Measurements from ENCODE around the gene CEP19. TPM values are rescaled to one million over a fixed set of nuclear protein-coding genes. Genes with fewer than 3 reads are reported as not detected.

Gene CEP19
- total and polyA plus RNA-seq, 4 donors, result 0.44 to 0.79 (median 0.67) TPM

- no peak for DNase-seq (ENCODE audit: low spot score)
- no peak overlapping the region for H3K27ac ChIP-seq (ENCODE audit: low read depth in 1 of 2, low read length in 2 of 2)
- TF ChIP-seq TAF1 (conservative IDR thresholded peaks at IDR 0.05) (no peak), ZBTB33 (IDR thresholded peaks at IDR 0.05) (no peak), HNF4A (conservative IDR thresholded peaks at IDR 0.05) (no peak), CTCF (IDR thresholded peaks at IDR 0.05; ENCODE audit: low read depth, low read length, missing input control) (no peak), FOXA2 (IDR thresholded peaks at IDR 0.05) (no peak), HNF4G (IDR thresholded peaks at IDR 0.05) (no peak), YY1 (IDR thresholded peaks at IDR 0.05) (no peak), ATF3 (IDR thresholded peaks at IDR 0.05) (no peak), EGR1 (IDR thresholded peaks at IDR 0.05; ENCODE audit: low read depth in 2 of 2) (no peak), GABPA (IDR thresholded peaks at IDR 0.05 in 1 of 2, conservative IDR thresholded peaks at IDR 0.05 in 1 of 2) (no peak), FOXA1 (IDR thresholded peaks at IDR 0.05) (no peak), REST (IDR thresholded peaks at IDR 0.05) (no peak), JUND (IDR thresholded peaks at IDR 0.05) (no peak), RAD21 (IDR thresholded peaks at IDR 0.05) (no peak), RXRA (IDR thresholded peaks at IDR 0.05) (no peak), NR2F2 (IDR thresholded peaks at IDR 0.05) (no peak)
- peaks cover 0 to 4% (median 0%) of the 10 kb centered on the region in 4 donors for H3K27me3 ChIP-seq (ENCODE audit: control insufficient read depth in 4 of 4, insufficient read depth in 4 of 4, low read length in 3 of 4)
- no peaks in the 10 kb centered on the region for H3K36me3 ChIP-seq (ENCODE audit: control insufficient read depth in 4 of 4, insufficient read depth in 3 of 4, low read depth in 1 of 4, low read length in 3 of 4)
- H3K4me1 ChIP-seq (ENCODE audit: control insufficient read depth in 4 of 4, insufficient read depth in 4 of 4, low read length in 3 of 4), result no peaks in the 10 kb centered on the region
- no peaks in the 10 kb centered on the region for H3K9me3 ChIP-seq (ENCODE audit: control insufficient read depth in 4 of 4, low read length in 3 of 4)
- 30% methylated on average over 1 of the region's 1 CpG for WGBS
- H3K4me3 ChIP-seq (ENCODE audit: low read depth in 1 of 3, low read length in 3 of 3), result no peak overlapping the region
- no peak overlapping the region for H3K9ac ChIP-seq (ENCODE audit: low read depth in 1 of 2, low read length in 2 of 2)
Measured at GRCh38 chr3:196677353-196677752, 34.7 kb downstream of the CEP19 start.

- Histone ChIP-seq H3K4me1 (ENCODE audit: control insufficient read depth in 4 of 4, insufficient read depth in 4 of 4, low read length in 3 of 4) (no peaks in the 10 kb centered on the region), H3K9me3 (ENCODE audit: control insufficient read depth in 4 of 4, low read length in 3 of 4) (no peaks in the 10 kb centered on the region), H3K27ac (ENCODE audit: low read depth in 1 of 2, low read length in 2 of 2) (no peak overlapping the region), H3K4me3 (ENCODE audit: low read depth in 1 of 3, low read length in 3 of 3) (no peak overlapping the region), H3K9ac (ENCODE audit: low read depth in 1 of 2, low read length in 2 of 2) (no peak overlapping the region), H3K27me3 (ENCODE audit: control insufficient read depth in 4 of 4, insufficient read depth in 4 of 4, low read length in 3 of 4) (peaks cover 0 to 4% (median 0%) of the 10 kb centered on the region in 4 donors), H3K36me3 (ENCODE audit: control insufficient read depth in 4 of 4, insufficient read depth in 3 of 4, low read depth in 1 of 4, low read length in 3 of 4) (no peaks in the 10 kb centered on the region)
- no peak for DNase-seq (ENCODE audit: low spot score)
- TF ChIP-seq HNF4A (conservative IDR thresholded peaks at IDR 0.05) (no peak), CTCF (IDR thresholded peaks at IDR 0.05; ENCODE audit: low read depth, low read length, missing input control) (no peak), NR2F2 (IDR thresholded peaks at IDR 0.05) (no peak), GABPA (IDR thresholded peaks at IDR 0.05 in 1 of 2, conservative IDR thresholded peaks at IDR 0.05 in 1 of 2) (no peak), MAX (IDR thresholded peaks at IDR 0.05) (no peak), RAD21 (IDR thresholded peaks at IDR 0.05) (no peak), JUND (IDR thresholded peaks at IDR 0.05) (no peak), TAF1 (conservative IDR thresholded peaks at IDR 0.05) (no peak), RXRA (IDR thresholded peaks at IDR 0.05) (no peak), EGR1 (IDR thresholded peaks at IDR 0.05; ENCODE audit: low read depth in 2 of 2) (no peak), REST (IDR thresholded peaks at IDR 0.05) (no peak), FOXA2 (IDR thresholded peaks at IDR 0.05) (no peak)
- 74% methylated on average over 3 of the region's 3 CpGs for WGBS
Measured at GRCh38 chr3:196673632-196674031, 38.4 kb downstream of the CEP19 start.
